MM.1S (cell line): ENCODE data around the gene HAGHL.

Experiments used
- DNase-seq: peaks from one replicate; pipeline ENCODE4 v3.0.0-alpha.2; 2015
- H2AFZ ChIP-seq: fragments of 300-600 bp; sonication (generic); 2 replicates; pipeline ENCODE4 v1.6.0; 2016; ENCODE audit warnings: antibody characterized with exemption, low read length
- H3F3A ChIP-seq: fragments of 300-600 bp; sonication (generic); 2 replicates; pipeline ENCODE4 v1.6.1; 2016; ENCODE audit warnings: mild to moderate bottlenecking, antibody characterized with exemption, low read length, moderate library complexity, mixed read lengths; ENCODE audit not compliant: insufficient read depth
- H3K27ac ChIP-seq: fragments of 300-600 bp; sonication (generic); 2 replicates; pipeline ENCODE4 v1.5.1; 2016; ENCODE audit warnings: mild to moderate bottlenecking, low read length
- H3K27me3 ChIP-seq: fragments of 300-600 bp; sonication (generic); replicated peaks from 2 replicates; pipeline ENCODE4 v1.6.0; 2016; ENCODE audit warnings: low read length; ENCODE audit not compliant: insufficient read depth
- H3K36me3 ChIP-seq: fragments of 300-600 bp; sonication (generic); replicated peaks from 2 replicates; pipeline ENCODE4 v1.6.1; 2016; ENCODE audit warnings: mild to moderate bottlenecking, low read length, mixed read lengths; ENCODE audit not compliant: insufficient read depth
- H3K4me1 ChIP-seq: fragments of 300-600 bp; sonication (generic); 2 replicates; pipeline ENCODE4 v1.6.1; 2016; ENCODE audit warnings: low read length, mixed read lengths
- H3K4me2 ChIP-seq: fragments of 300-600 bp; sonication (generic); 2 replicates; pipeline ENCODE4 v1.6.0; 2016; ENCODE audit warnings: low read depth, low read length
- H3K4me3 ChIP-seq: fragments of 300-600 bp; sonication (generic); 2 replicates; pipeline ENCODE4 v1.5.1; 2016; ENCODE audit warnings: low read length, mixed read lengths
- H3K79me2 ChIP-seq: fragments of 300-600 bp; sonication (generic); 2 replicates; pipeline ENCODE4 v1.6.1; 2016; ENCODE audit warnings: mixed run types, low read length, mixed read lengths
- H3K9ac ChIP-seq: fragments of 300-600 bp; sonication (generic); 2 replicates; pipeline ENCODE4 v1.6.1; 2016; ENCODE audit warnings: low read length, mixed read lengths
- H3K9me2 ChIP-seq: fragments of 300-600 bp; sonication (generic); replicated peaks from 2 replicates; pipeline ENCODE4 v1.6.1; 2016; ENCODE audit warnings: mild to moderate bottlenecking, low read length, mixed read lengths; ENCODE audit not compliant: insufficient read depth
- H3K9me3 ChIP-seq: fragments of 300-600 bp; sonication (generic); replicated peaks from 2 replicates; pipeline ENCODE4 v1.6.1; 2016; ENCODE audit warnings: mild to moderate bottlenecking, low read length, mixed read lengths; ENCODE audit not compliant: insufficient read depth
- H4K20me1 ChIP-seq: fragments of 300-600 bp; sonication (generic); 2 replicates; pipeline ENCODE4 v1.6.1; 2016; ENCODE audit warnings: mild to moderate bottlenecking, low read length, moderate library complexity, mixed read lengths; ENCODE audit not compliant: insufficient read depth
- CTCF ChIP-seq: fragments of 300-600 bp; sonication (generic); IDR thresholded peaks from 2 replicates; pipeline ENCODE4 v1.5.1; 2016; ENCODE audit warnings: antibody characterized with exemption, low read length, mixed read lengths
- EZH2 ChIP-seq: fragments of 300-600 bp; sonication (generic); optimal IDR thresholded peaks from 2 replicates; pipeline ENCODE3; 2017; ENCODE audit warnings: low read depth, mild to moderate bottlenecking, antibody characterized with exemption, low read length, mixed read lengths
- EZH2phosphoT487 ChIP-seq: fragments of 300-600 bp; sonication (generic); IDR thresholded peaks from 2 replicates; pipeline ENCODE4 v1.6.1; 2018; ENCODE audit warnings: antibody characterized with exemption, low read length

Gene HAGHL

GRCh38 chr16:693766-694165, 33.1 kb upstream of the HAGHL start:
- peaks cover 5% of the 10 kb centered on the region for H3K4me1 ChIP-seq
- H3F3A ChIP-seq: no peaks in the 10 kb centered on the region
- H4K20me1 ChIP-seq: no peaks in the 10 kb centered on the region
- no peaks in the 10 kb centered on the region for H3K9me3 ChIP-seq
- H3K27me3 ChIP-seq: peaks cover 63% of the 10 kb centered on the region
- H3K4me3 ChIP-seq: no peak overlapping the region
- H3K36me3 ChIP-seq: no peaks in the 10 kb centered on the region
- no peak overlapping the region for H2AFZ ChIP-seq
- no peak for DNase-seq
- TF ChIP-seq CTCF (no peak), EZH2 (no peak), EZH2phosphoT487 (no peak)
- no peak overlapping the region for H3K27ac ChIP-seq
- H3K4me2 ChIP-seq: no peak overlapping the region
- H3K79me2 ChIP-seq: peaks cover 11% of the 10 kb centered on the region
- no peak overlapping the region for H3K9ac ChIP-seq
- no peaks in the 10 kb centered on the region for H3K9me2 ChIP-seq

- Histone ChIP-seq H3F3A (no peaks in the 10 kb centered on the region), H3K9me2 (no peaks in the 10 kb centered on the region), H2AFZ (no peak overlapping the region), H4K20me1 (no peaks in the 10 kb centered on the region), H3K9me3 (no peaks in the 10 kb centered on the region), H3K79me2 (peaks cover 6% of the 10 kb centered on the region; the same call in 1 of the 2 replicates), H3K4me1 (peaks cover 4% of the 10 kb centered on the region), H3K27ac (no peak overlapping the region), H3K36me3 (no peaks in the 10 kb centered on the region), H3K4me3 (no peak overlapping the region), H3K27me3 (peaks cover 69% of the 10 kb centered on the region), H3K4me2 (no peak overlapping the region), H3K9ac (no peak overlapping the region)
- TF ChIP-seq EZH2phosphoT487 (no peak), CTCF (no peak), EZH2 (no peak)
- DNase-seq: no peak
Measured at GRCh38 chr16:694187-694862, 32.6 kb upstream of the HAGHL start.

GRCh38 chr16:694863-695354, 32.0 kb upstream of the HAGHL start:
- H2AFZ ChIP-seq: no peak overlapping the region
- no peak overlapping the region for H3K9ac ChIP-seq
- no peaks in the 10 kb centered on the region for H3K4me1 ChIP-seq
- no peak for DNase-seq
- no peak overlapping the region for H3K4me2 ChIP-seq
- no peaks in the 10 kb centered on the region for H4K20me1 ChIP-seq
- H3F3A ChIP-seq: no peaks in the 10 kb centered on the region
- H3K9me3 ChIP-seq: no peaks in the 10 kb centered on the region
- H3K36me3 ChIP-seq: no peaks in the 10 kb centered on the region
- no peak overlapping the region for H3K27ac ChIP-seq
- peaks cover 73% of the 10 kb centered on the region for H3K27me3 ChIP-seq
- H3K4me3 ChIP-seq: no peak overlapping the region
- H3K9me2 ChIP-seq: no peaks in the 10 kb centered on the region
- H3K79me2 ChIP-seq: no peaks in the 10 kb centered on the region
- TF ChIP-seq EZH2phosphoT487 (no peak), CTCF (no peak), EZH2 (no peak)
